Stimulated activated CD4-positive, alpha-beta T cell treated with anti-CD3 and anti-CD28 coated beads, Interleukin-12 subunit alpha, Interleukin-12 subunit beta, amount 100 ng/mL, for 4 hours (primary cell): ENCODE results near the gene SHISA5.
"Not testable (repeated sequence)": the region's sequence is repeated elsewhere in the genome, so short reads cannot be mapped to it uniquely, and the experiment has no call there.

Experiments used
- DNase-seq: peaks from one replicate; pipeline ENCODE4 v3.0.0-alpha.2; 2020

The SHISA5 gene

GRCh38 chr3:48476426-48477053, 27.4 kb downstream of the SHISA5 start:
- no peak for DNase-seq

- DNase-seq, result no peak
These were observed 28.8 kb downstream of the SHISA5 start for GRCh38 chr3:48475188-48475587.

- DNase-seq, result no peak
These were observed 29.4 kb downstream of the SHISA5 start for GRCh38 chr3:48474619-48475018.

GRCh38 chr3:48474031-48474430, 29.9 kb downstream of the SHISA5 start:
- DNase-seq, result not testable (repeated sequence)

GRCh38 chr3:48473617-48473952, 30.4 kb downstream of the SHISA5 start:
- no peak for DNase-seq

GRCh38 chr3:48472923-48473616, 30.9 kb downstream of the SHISA5 start:
- DNase-seq, result peak; percentile 92

- no peak for DNase-seq
These were observed 31.4 kb downstream of the SHISA5 start for GRCh38 chr3:48472673-48472922.

- DNase-seq, result no peak
These were observed 33.7 kb downstream of the SHISA5 start for GRCh38 chr3:48470286-48470685.

- DNase-seq, result no peak
These were observed 34.7 kb downstream of the SHISA5 start for GRCh38 chr3:48469046-48469915.

- no peak for DNase-seq
These were observed 35.6 kb downstream of the SHISA5 start for GRCh38 chr3:48468329-48468731.

GRCh38 chr3:48467473-48468267, 36.3 kb downstream of the SHISA5 start:
- DNase-seq, result no peak

- DNase-seq, result no peak
These were observed 36.9 kb downstream of the SHISA5 start for GRCh38 chr3:48467110-48467454.

- DNase-seq, result no peak
These were observed 37.4 kb downstream of the SHISA5 start for GRCh38 chr3:48466386-48467109.

GRCh38 chr3:48465531-48466378, 38.2 kb downstream of the SHISA5 start:
- peak; percentile 78 for DNase-seq

GRCh38 chr3:48465237-48465530, 38.8 kb downstream of the SHISA5 start:
- no peak for DNase-seq

- no peak for DNase-seq
These were observed 39.2 kb downstream of the SHISA5 start for GRCh38 chr3:48464713-48465221.

- DNase-seq, result no peak
These were observed 40.3 kb downstream of the SHISA5 start for GRCh38 chr3:48463703-48464102.

- not testable (repeated sequence) for DNase-seq
These were observed 42.2 kb downstream of the SHISA5 start for GRCh38 chr3:48461767-48462166.

- no peak for DNase-seq
These were observed 43.5 kb downstream of the SHISA5 start for GRCh38 chr3:48460517-48460902.

- no peak for DNase-seq
These were observed 44.0 kb downstream of the SHISA5 start for GRCh38 chr3:48459773-48460516.

GRCh38 chr3:48459331-48459730, 44.6 kb downstream of the SHISA5 start:
- no peak for DNase-seq
